Hematopoietic multipotent progenitor cell treated with erythropoietin and hydrocortisone succinate and interleukin-3 and kit ligand, for 8 days (in vitro differentiated cells): ENCODE results near the gene URAD.

Experiments
- DNase-seq: peaks from one replicate; pipeline ENCODE4 v3.0.0-alpha.2; 2015

Gene URAD

DNA sequence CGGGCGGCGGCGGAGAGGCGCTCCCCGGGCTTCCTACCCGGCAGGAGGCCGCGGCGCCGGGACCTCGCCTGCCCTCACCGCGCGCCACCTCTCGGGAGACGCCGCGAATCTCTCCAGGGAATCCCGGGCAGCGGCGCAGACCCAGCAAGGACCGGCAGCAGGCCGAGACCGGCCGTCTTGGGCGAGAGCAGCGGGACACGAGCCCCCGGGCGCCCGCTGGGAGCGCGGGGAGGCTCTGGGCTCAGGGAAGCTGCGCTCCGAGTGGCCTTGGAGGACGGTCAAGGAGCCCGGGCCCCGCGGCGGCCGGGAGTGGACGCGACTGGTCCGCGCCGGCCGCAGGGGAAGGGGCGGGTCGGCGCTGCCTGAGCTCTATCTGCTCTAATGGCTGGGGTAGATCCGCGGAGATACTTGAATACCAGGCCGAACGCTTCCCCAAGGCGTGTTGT, 34.1 kb downstream of the URAD start:
- DNase-seq: no peak

DNA sequence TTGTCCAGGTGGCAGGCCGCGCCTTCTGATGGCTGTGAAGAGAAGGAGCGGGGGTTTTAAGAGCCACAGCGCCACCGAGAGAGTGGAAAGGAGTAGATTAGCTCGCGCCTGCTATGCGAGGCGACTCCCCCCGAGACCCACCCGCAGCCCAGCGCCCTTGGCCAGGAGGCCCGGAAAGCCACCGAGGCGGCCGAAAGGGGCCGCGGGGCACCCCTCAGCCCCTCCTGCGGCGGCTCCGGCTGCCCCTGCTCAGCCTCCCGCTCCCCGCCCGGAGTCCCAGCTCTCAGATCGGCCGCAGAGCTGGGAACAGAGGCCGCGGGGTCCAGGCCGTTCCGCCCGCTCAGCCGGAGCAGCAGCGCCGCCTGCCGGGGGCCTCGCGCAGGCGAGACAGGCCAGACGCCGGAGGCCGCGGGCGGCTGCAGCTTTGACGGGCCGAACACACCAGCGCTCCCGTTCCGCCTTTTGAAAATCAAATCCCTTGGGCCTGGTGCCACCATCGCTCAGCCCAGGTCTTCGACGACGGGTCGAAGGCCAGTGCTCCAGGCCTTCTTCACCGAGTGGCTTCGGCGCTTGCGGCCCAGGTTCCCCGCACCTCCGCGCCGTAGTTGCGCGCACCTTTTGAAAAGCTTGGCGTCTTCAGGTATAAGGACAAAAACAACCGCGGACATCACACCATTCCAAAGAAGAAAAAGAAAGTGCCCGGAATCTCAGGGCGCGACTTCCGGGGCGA, 34.7 kb downstream of the URAD start:
- peak; percentile 63 for DNase-seq

DNA sequence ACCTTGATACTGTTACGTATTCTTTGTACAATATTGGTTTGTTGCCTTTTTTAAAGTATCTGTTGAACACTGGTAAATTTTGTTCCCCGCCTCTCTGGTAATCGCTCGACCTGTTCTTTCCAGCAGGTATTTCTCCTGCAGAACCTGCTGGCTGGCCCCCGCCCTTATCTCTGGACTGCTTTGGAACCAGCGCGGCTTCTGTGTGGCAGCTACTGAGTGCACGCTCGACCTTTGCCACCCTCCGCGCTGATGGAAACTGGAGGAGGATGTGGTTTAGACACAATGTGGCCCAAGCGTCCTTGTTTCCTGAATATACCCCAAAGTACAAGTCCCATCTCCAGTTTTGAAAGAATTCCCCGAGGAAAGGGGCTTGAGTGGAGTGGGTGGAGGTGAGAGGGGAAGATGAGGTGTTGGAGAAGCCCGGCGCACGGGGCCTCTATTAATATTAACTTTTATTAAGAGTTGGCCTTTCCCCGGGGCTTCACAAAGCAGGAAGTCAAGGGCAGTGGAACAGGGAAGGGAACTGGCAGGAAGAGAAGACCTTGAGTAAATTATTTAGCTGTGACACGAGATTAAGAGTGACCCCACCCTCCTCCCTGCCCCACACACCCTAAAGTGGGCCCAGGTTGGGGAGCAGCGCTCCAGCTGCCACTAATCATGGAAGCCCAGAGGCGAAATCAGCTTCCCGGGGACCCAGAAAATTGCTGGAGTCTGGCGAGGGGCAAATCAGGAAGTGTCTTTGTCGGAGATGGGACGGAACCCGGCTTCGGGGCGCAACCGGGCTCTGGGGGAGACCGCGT, 35.4 kb downstream of the URAD start:
- no peak for DNase-seq

DNA sequence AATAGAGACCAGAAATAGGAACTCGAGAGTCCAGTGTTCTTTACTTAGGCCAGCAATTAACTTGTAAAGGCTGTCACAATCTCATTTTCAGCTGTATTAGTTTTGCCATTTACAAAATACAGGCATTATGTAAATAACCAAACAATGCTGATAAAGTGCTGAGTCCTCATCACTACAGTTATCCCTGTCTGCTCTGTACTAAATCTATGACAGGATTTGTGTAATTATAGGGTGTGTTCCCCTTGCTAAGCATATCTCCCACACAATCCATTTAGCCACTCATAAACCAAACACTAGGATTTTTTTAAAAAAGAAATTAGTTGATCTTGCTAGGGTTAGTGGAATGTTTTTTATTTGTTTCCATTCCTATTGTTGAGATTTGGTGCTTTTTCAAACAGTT, 45.5 kb downstream of the URAD start:
- DNase-seq: no peak

DNA sequence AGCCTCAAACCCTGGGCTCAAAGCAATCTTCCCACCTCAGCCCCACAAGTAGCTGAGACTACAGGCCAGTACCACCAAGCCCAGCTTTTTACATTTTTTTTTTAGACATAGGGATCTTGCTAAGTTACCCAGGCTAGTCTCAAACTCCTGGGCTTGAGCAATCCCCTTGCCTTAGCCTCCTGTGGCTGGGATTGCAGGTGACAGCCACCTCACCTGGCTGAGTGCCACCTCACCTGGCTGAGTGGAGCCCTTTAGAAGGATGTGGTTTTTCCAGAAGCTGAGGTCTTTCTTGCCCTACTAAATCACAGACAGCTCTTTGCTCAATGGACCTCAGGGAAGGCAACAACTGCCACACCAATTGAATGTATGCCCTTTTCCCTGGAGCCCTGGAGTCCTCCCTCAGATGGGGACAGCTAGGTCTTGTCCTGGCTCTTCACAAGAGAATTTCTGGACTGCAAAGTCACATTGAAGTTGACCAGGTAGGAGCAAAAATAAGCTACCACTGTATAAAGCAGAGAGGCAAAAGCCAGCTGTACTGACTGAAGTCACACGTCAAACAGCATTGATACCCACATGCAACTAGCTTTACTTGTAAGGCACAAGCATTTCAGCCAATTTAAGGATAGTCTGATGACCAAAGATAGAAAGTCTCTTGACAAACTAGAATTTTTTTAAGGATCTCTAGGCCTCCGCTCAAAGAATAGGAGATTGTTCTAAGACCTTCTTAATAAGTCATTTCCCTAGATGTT, 54.7 kb downstream of the URAD start:
- DNase-seq: no peak

DNA sequence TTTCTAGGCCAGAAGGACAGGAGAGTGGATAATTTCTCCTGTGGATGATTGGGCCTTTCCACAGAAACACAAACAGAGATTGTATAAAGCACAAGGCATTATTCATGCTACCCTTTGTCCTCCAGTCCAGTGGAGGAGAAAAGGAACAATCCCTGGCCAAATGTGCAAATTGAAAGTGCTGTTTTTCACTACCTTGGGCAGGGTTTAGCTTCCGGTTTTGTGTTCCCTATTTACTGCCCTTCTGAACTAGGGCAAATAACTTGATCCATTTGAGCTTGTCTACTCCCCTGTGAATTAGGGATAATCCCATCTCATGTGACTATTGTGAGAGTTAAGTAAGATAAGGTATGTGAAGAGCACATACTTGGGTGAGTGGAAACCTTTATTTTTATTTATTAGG, 55.4 kb downstream of the URAD start:
- no peak for DNase-seq

DNA sequence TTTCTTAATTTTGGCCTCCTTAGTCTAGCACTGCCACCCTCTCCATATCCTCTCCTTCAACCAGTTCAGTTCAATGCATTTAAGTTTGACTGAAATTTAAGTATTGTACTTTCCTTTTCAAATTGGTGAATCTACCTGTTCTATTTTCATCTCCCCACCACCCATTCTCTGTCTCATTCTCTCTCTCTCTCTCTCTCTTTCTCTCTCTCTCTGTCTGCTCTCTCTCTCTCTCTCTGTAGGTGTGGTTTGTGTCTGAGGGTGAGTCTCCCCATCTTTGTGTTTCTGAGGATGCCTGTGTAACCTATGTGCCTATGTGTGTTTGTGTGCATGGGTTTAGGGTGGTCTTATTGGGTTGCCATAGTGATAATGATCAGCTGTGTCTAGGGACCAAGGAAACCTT, 58.6 kb downstream of the URAD start:
- DNase-seq: no peak

DNA sequence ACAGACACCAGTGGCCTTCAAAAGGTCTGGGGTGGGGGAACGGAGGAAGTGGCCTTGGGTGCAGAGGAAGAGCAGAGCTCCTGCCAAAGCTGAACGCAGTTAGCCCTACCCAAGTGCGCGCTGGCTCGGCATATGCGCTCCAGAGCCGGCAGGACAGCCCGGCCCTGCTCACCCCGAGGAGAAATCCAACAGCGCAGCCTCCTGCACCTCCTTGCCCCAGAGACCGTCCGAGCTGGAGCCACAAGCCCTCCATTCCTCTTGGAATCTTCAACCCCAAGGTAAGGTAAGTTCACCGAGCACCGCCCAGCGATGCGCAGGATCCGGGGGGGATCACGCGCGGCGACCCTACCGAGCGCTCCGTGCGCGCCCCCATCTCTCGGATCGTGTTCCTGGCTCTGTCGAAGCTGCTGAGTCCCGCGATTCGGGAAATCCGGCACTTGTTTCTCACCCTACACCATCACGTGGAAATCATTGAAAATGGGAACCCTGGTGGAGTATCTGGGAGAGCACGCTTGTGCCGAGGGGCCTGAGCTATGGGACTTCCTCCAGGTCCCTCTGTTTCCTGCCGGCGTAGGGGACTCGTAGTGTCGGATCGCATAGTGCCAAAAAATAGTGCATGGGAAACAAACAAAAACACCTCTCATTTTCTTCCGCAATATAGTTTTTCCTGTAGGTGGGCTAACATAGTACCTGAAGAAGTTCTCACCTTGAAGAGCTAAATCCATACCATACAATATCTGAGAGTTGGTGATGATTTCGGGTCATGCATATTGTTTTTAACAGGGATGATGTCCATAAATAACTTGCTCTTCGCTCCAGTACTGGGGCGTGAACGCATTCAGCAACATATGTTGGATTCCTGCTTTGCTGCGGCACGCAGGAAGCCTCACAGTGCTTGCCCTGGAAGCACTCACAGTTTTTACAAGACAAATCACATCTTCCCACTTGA, 59.4 kb downstream of the URAD start:
- no peak for DNase-seq

DNA sequence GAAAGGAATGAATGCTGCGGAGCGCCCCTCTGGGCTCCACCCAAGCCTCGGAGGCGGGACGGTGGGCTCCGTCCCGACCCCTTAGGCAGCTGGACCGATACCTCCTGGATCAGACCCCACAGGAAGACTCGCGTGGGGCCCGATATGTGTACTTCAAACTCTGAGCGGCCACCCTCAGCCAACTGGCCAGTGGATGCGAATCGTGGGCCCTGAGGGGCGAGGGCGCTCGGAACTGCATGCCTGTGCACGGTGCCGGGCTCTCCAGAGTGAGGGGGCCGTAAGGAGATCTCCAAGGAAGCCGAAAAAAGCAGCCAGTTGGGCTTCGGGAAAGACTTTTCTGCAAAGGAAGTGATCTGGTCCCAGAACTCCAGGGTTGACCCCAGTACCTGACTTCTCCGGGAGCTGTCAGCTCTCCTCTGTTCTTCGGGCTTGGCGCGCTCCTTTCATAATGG, 60.1 kb downstream of the URAD start:
- DNase-seq: no peak
